ENCODE measurements around the gene TTBK1. TPM values are rescaled to one million over a fixed set of nuclear protein-coding genes. Genes with fewer than 3 reads are reported as not detected.
"Not testable (repeated sequence)": the region's sequence is repeated elsewhere in the genome, so short reads cannot be mapped to it uniquely, and the experiment has no call there.

The TTBK1 gene
- polyA plus RNA-seq, 3 donors from 2014 or later, result not detected

DNA sequence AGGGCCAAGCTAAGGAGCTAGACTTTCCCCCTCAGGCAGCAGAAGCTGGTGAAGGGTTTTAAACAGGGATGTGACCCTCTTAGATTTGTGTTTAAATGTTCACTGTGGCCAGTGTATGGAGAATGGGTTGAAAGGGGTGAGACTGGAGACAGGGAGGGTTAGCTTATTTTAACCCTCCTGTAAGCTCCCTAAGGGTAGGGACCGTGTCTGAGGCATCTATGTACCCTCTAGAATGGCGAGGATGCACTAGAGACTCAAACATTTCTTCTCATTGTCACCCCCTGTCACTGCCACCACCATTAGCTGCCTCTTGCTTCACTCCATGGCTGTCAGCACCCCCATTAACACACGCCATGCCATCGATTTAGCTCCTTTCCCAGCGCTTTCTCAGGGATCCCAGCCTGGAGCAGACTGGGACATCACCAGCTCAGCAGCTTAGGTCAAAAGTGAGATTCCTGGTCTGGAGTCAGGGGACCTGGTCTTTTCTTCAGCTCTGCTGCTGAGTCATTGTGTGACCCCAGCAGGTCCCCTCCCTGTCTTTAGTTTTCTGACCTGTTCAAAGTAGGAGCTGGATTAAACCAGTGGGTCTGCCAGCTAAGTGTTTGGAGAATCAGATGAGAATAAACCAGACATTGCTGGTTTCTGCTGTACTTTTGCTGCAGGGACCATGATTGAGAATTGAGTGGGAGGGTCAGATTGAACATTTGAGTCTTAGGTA lies 53.7 kb downstream of the TTBK1 start:
- no peaks in the 10 kb centered on the region for H3K9me3 Mint-ChIP-seq
- H3K36me3 Mint-ChIP-seq, result no peaks in the 10 kb centered on the region
- no peaks in the 10 kb centered on the region for H3K4me1 Mint-ChIP-seq
- peak overlapping the region in 1 of 6 donors; percentile 20 for H3K27ac Mint-ChIP-seq
- DNase-seq, result no peak
- H3K27me3 Mint-ChIP-seq (ENCODE audit: low read depth in 3 of 3), result peaks cover 0 to 2% (median 2%) of the 10 kb centered on the region in 3 donors
- H3K4me3 Mint-ChIP-seq, result no peak overlapping the region

DNA sequence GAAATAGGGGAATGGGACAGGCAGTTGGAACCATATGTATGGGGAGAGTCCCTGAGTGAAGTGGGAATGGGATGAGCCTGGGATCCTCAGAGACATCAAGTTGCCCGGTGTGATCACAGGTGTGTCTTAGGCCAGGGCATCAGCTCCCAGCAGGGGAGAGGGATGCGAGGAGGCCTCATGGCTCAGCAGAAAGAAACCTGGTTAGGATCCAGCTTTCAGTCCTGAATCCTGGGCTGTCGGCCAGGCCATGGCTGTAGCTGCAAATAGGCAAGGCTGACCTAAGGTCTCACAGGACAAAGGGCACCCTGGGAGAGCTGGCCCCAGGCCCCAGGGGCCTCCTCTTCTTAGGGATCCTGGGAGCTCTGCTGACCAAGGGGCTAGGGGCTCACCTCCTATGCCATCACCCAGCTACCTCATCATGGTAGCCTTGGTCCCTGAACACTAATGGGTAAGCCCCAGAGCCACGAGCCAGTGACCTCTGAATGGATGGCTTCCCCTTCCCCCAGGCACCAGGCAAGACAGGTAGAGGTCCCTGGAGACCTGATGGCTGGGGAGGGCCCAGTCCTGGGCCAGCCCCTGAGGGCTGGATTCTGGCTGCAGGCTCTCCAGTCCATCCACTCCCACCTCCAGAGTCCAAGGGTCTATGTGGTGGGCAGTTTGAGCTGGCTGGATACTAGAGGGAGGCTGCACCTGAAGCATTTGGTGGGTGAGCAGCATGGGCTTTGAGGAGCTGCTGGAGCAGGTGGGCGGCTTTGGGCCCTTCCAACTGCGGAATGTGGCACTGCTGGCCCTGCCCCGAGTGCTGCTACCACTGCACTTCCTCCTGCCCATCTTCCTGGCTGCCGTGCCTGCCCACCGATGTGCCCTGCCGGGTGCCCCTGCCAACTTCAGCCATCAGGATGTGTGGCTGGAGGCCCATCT lies 54.6 kb downstream of the TTBK1 start, which contains the start of gene SLC22A7:
Gene SLC22A7, plus strand, starts transcription at position 617 of the 921 bp plus-strand sequence. Its CDS starts 99 bp downstream, at position 716.
- Mint-ChIP-seq H3K4me3 (no peak within 1 kb of the TSS), H3K27ac (no peak within 1 kb of the TSS), H3K9me3 (no peaks in the 10 kb centered on the region), H3K27me3 (ENCODE audit: low read depth in 3 of 3) (peaks cover 0 to 2% (median 2%) of the 10 kb centered on the region in 3 donors), H3K4me1 (no peaks in the 10 kb centered on the region), H3K36me3 (no peaks in the 10 kb centered on the region)
- DNase-seq, result no peak

DNA sequence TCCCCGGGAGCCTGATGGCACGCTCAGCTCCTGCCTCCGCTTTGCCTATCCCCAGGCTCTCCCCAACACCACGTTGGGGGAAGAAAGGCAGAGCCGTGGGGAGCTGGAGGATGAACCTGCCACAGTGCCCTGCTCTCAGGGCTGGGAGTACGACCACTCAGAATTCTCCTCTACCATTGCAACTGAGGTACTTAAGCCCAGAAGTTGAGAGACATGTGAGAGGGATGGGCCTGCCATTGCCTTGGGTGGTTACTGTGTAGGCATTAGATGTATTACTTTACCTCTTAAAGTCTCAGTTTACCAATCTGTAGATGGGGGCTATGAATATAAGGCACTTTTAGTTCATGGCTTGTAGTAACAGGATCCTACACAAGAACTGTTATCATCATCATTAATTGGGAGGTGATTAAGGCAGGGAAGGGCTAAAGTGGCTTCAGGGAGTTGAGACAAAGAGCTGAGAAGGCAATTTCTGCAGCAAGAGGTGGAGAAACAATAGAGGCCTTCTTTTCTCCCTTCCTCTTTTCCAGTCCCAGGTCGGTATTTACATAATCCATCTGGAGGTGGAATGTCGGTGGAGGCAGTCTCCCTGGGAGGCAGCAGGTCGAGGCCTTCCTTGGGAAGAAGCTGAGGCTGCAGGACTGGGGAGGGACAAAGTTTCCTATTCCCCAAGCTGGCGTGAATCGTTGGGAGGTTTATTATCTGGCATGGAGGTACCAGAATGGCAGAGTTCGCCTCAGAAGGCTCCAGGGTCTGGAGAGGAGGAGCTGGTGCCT lies 55.5 kb downstream of the TTBK1 start:
- Mint-ChIP-seq H3K27me3 (ENCODE audit: low read depth in 3 of 3) (peaks cover 0 to 2% (median 2%) of the 10 kb centered on the region in 3 donors), H3K4me1 (no peaks in the 10 kb centered on the region), H3K27ac (no peak overlapping the region), H3K4me3 (no peak overlapping the region), H3K36me3 (no peaks in the 10 kb centered on the region), H3K9me3 (no peaks in the 10 kb centered on the region)
- no peak for DNase-seq

DNA sequence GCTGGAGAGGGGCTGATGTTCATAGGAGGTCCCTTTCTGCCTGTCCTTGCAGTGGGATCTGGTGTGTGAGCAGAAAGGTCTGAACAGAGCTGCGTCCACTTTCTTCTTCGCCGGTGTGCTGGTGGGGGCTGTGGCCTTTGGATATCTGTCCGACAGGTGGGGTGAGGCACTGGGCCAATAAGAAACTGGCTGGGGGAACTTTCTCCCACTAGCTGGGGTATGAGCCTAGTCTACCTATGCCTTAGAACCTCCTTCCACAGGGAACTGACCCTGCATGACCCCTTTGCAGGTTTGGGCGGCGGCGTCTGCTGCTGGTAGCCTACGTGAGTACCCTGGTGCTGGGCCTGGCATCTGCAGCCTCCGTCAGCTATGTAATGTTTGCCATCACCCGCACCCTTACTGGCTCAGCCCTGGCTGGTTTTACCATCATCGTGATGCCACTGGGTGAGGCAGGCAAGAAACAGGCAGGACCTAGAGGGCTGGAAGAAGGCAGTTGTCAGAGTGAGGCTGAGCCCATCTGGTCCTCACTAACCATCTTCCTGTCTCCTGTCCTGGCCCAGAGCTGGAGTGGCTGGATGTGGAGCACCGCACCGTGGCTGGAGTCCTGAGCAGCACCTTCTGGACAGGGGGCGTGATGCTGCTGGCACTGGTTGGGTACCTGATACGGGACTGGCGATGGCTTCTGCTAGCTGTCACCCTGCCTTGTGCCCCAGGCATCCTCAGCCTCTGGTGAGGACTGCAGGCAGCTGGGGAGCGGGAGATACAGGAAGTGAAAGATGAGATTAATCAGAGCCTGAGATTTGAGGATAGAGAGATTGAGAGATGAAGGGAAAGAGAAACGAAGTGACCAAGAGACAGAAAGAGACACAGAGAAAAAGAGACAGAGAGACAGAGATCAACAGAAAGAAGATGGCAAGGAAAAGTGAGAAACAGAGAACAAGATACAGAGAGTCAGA lies 56.3 kb downstream of the TTBK1 start:
- Mint-ChIP-seq H3K4me1 (no peaks in the 10 kb centered on the region), H3K4me3 (no peak overlapping the region), H3K27me3 (ENCODE audit: low read depth in 3 of 3) (peaks cover 0 to 2% (median 2%) of the 10 kb centered on the region in 3 donors), H3K27ac (no peak overlapping the region), H3K36me3 (no peaks in the 10 kb centered on the region), H3K9me3 (no peaks in the 10 kb centered on the region)
- no peak for DNase-seq

DNA sequence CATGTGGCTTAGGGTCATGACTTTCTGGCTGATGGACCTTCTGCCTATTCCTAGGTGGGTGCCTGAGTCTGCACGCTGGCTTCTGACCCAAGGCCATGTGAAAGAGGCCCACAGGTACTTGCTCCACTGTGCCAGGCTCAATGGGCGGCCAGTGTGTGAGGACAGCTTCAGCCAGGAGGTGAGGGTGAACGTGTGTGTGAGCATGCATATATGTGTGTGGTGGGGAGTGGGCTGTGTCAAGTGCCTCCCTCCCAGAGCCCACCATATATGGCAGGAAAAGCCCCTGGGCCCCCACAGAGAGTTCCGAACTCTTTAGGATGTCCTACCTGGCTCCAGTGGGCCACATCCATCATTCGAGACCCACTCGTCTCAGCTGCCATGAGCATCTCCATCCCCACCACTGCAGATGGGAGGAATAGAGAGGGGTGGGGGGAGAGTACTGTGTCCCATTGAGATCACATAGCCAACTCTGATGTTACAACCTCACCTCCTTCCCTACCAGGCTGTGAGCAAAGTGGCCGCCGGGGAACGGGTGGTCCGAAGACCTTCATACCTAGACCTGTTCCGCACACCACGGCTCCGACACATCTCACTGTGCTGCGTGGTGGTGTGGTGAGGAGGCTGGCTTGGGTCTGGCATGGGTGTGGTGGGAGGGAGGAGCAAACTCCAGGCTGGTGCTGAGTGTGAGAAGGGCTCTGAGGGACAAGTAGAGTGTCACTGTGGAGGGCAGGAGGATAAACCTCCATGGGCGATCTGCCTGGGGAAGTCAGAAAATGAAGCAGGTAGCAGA lies 58.0 kb downstream of the TTBK1 start:
- Mint-ChIP-seq H3K4me3 (no peak overlapping the region), H3K36me3 (no peaks in the 10 kb centered on the region), H3K27ac (no peak overlapping the region), H3K27me3 (ENCODE audit: low read depth in 3 of 3) (peaks cover 0 to 2% (median 2%) of the 10 kb centered on the region in 3 donors), H3K4me1 (no peaks in the 10 kb centered on the region), H3K9me3 (no peaks in the 10 kb centered on the region)
- no peak for DNase-seq

DNA sequence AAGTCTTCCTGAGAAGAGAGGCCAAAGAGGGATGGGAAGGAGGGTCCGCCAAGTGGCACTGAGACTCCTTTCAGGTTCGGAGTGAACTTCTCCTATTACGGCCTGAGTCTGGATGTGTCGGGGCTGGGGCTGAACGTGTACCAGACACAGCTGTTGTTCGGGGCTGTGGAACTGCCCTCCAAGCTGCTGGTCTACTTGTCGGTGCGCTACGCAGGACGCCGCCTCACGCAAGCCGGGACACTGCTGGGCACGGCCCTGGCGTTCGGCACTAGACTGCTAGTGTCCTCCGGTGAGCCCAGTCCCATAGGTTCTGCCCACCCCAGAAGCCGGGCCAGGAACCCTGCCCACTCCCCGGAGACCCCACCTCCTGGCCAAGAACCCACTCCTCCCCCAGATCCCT lies 58.8 kb downstream of the TTBK1 start:
- H3K27me3 Mint-ChIP-seq (ENCODE audit: low read depth in 3 of 3), result peaks cover 0 to 2% (median 0%) of the 10 kb centered on the region in 3 donors
- no peaks in the 10 kb centered on the region for H3K9me3 Mint-ChIP-seq
- H3K36me3 Mint-ChIP-seq, result no peaks in the 10 kb centered on the region
- H3K4me1 Mint-ChIP-seq, result peaks cover 0 to under 1% of the 10 kb centered on the region in 2 donors
- no peak overlapping the region for H3K27ac Mint-ChIP-seq
- DNase-seq, result no peak
- no peak overlapping the region for H3K4me3 Mint-ChIP-seq

DNA sequence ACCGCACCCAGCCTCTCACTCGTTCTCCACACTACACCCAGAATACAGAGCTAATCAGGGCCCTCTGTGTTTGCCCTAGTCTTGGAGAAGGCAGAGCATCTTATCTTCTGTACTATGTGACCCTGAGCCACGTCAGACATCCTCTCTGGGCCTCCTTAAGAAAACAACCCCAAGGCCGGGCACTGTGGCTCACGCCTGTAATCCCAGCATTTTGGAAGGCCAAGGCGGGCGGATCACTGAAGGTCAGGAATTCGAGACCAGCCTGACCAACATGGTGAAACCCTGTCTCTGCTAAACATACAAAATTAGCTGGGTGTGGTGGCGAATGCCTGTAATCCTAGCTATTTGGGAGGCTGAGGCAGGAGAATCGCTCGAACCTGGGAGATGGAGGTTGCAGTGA lies 59.7 kb downstream of the TTBK1 start:
- H3K27ac Mint-ChIP-seq; H3K36me3 Mint-ChIP-seq; H3K4me3 Mint-ChIP-seq; H3K27me3 Mint-ChIP-seq (ENCODE audit: low read depth in 3 of 3); DNase-seq; H3K4me1 Mint-ChIP-seq; H3K9me3 Mint-ChIP-seq: not testable (repeated sequence)

DNA sequence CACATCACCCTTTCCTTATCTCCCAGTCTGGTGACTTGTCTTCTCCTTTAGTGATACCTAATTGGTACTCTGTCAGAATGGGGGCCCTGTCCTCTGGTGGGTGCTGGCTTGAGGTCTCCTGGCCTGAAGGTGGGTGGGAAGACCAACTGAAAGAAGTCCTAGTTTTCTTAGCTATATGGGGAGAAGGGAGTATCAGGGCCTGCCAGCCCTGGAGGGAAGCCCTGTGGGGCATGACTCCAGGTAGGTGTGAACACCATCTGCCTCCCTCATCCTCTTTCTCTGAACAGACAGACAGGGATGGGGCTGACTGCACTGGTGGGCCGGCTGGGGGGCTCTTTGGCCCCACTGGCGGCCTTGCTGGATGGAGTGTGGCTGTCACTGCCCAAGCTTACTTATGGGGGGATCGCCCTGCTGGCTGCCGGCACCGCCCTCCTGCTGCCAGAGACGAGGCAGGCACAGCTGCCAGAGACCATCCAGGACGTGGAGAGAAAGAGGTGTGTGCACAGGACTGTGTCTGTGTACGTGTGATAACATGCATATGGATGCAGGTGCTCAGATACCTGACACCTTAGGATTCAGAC lies 60.6 kb downstream of the TTBK1 start:
- H3K9me3 Mint-ChIP-seq, result no peaks in the 10 kb centered on the region
- H3K4me1 Mint-ChIP-seq, result peaks cover 5 to 6% of the 10 kb centered on the region in 2 donors
- peak overlapping the region in 1 of 6 donors; percentile 34 for H3K27ac Mint-ChIP-seq

DNA sequence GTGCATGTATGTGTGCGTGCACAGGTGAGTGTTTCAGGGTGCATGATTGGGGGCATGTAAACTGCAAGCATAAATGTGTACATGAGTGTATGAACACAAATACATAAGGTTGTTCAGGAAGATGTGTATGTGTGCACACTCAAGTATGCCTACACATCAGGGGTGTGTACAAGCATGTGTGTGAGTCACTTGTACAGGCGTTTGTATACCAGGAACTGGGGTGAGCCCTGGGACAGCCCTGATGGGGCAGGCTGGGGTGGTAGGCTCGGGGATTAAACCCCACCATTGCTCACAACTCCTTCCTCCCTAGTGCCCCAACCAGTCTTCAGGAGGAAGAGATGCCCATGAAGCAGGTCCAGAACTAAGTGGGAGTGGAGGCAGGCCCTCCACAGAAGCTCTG lies 61.1 kb downstream of the TTBK1 start:
- DNase-seq, result no peak
- H3K36me3 Mint-ChIP-seq, result no peaks in the 10 kb centered on the region
- no peaks in the 10 kb centered on the region for H3K9me3 Mint-ChIP-seq
- H3K27me3 Mint-ChIP-seq (ENCODE audit: low read depth in 3 of 3), result peaks cover 1 to 11% (median 2%) of the 10 kb centered on the region in 3 donors
- peaks cover 8 to 11% of the 10 kb centered on the region in 2 donors for H3K4me1 Mint-ChIP-seq
- no peak overlapping the region for H3K27ac Mint-ChIP-seq
- H3K4me3 Mint-ChIP-seq, result no peak overlapping the region

More for the DNA sequence above, 60.6 kb downstream of the TTBK1 start:
- DNase-seq, result no peak
- no peak overlapping the region for H3K4me3 Mint-ChIP-seq
- H3K27me3 Mint-ChIP-seq (ENCODE audit: low read depth in 3 of 3), result peaks cover 0 to 6% (median 2%) of the 10 kb centered on the region in 3 donors
- H3K36me3 Mint-ChIP-seq, result no peaks in the 10 kb centered on the region

DNA sequence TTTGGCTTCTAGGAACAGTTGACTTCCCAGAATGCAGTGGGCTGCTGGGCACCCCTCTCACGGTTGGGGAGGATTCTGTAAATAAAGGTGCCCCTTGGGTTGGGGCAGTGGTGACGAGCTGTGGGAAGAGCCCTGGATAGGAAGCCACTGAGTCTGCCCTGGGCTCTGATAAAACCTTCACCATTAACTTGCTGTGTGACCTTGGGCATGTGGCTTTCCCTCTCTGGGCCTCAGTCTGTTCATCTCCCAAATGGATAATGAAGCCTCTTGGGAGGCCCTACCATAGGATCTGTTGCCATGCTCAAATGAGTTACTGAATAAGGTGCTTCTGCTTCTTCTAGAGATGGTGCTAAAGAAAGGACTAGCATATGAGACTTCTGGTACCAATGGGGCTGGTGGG lies 61.6 kb downstream of the TTBK1 start:
- no peak overlapping the region for H3K4me3 Mint-ChIP-seq
- peaks cover 8 to 11% of the 10 kb centered on the region in 2 donors for H3K4me1 Mint-ChIP-seq
- H3K36me3 Mint-ChIP-seq, result no peaks in the 10 kb centered on the region
- DNase-seq, result no peak
- peaks cover 2 to 11% (median 2%) of the 10 kb centered on the region in 3 donors for H3K27me3 Mint-ChIP-seq (ENCODE audit: low read depth in 3 of 3)
- H3K9me3 Mint-ChIP-seq, result no peaks in the 10 kb centered on the region
- no peak overlapping the region for H3K27ac Mint-ChIP-seq

DNA sequence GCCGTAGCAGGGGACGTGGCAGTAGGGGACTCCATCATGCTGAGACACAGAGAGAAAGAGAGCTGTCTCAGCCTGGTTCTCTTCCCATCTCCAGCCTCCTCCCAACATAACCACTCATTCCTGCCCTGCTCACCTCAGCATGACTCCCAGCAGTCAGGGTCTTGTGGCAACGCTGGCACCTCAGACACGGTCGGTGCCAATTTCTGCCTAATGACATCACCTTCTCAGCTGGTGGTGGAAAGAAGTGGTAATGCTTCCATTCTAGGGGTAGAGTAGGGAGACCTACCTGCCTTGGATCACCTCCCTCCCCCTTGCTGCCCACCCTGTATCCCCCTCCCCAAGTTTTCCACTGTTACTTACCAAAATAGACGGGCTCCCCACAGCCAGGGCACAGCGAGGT lies 62.8 kb downstream of the TTBK1 start:
- peaks cover 2 to 12% (median 2%) of the 10 kb centered on the region in 3 donors for H3K27me3 Mint-ChIP-seq (ENCODE audit: low read depth in 3 of 3)
- H3K27ac Mint-ChIP-seq, result peak overlapping the region in 1 of 6 donors; percentile 46
- H3K4me1 Mint-ChIP-seq, result peaks cover 8 to 11% of the 10 kb centered on the region in 2 donors
- no peak for DNase-seq
- H3K36me3 Mint-ChIP-seq, result no peaks in the 10 kb centered on the region
- H3K4me3 Mint-ChIP-seq, result no peak overlapping the region
- no peaks in the 10 kb centered on the region for H3K9me3 Mint-ChIP-seq

Measured in immature natural killer cell (primary cell).